Activated CD8-positive, alpha-beta T cell treated with anti-CD3 and anti-CD28 coated beads for 36 hours (primary cell): ENCODE measurements around the gene SELENOP. TPM values are rescaled to one million over a fixed set of nuclear protein-coding genes. Genes with fewer than 3 reads are reported as not detected.

Source experiments
- ATAC-seq: fragments of 200-7000 bp; cut with Tn5 transposase; one replicate; pipeline ENCODE4 v1.10.0; 2021; ENCODE audit warnings: mild to moderate bottlenecking, moderate library complexity
- CTCF ChIA-PET: fragments of 350-600 bp; sonication (Branson Sonifier 250); formaldehyde crosslinking; loops from one replicate; lab custom pipeline; 2021; ENCODE audit warnings: antibody characterized with exemption; lab: Charles Lee
- POLR2A ChIA-PET: fragments of 350-600 bp; sonication (Branson Sonifier 250); formaldehyde crosslinking; loops from one replicate; lab custom pipeline; 2021; ENCODE audit warnings: antibody characterized with exemption; lab: Charles Lee
- DNase-seq: peaks from one replicate; pipeline ENCODE4 v3.0.0-alpha.2; 2020
- H3K27ac Mint-ChIP-seq: one replicate; pipeline ENCODE4 v1.8.0; 2021; ENCODE audit warnings: mild to moderate bottlenecking, mixed read lengths
- H3K27me3 Mint-ChIP-seq: one replicate; pipeline ENCODE4 v1.8.0; 2021; ENCODE audit warnings: mixed read lengths
- H3K36me3 Mint-ChIP-seq: one replicate; pipeline ENCODE4 v1.8.0; 2021; ENCODE audit warnings: low read depth, mixed read lengths
- H3K4me1 Mint-ChIP-seq: one replicate; pipeline ENCODE4 v1.8.0; 2021; ENCODE audit warnings: low read depth, mixed read lengths
- H3K4me3 Mint-ChIP-seq: one replicate; pipeline ENCODE4 v1.8.0; 2021; ENCODE audit warnings: mild to moderate bottlenecking, moderate library complexity, mixed read lengths
- H3K9me3 Mint-ChIP-seq: one replicate; pipeline ENCODE4 v1.8.0; 2021; ENCODE audit warnings: mixed read lengths
- intact Hi-C: fragments of 100-400 bp; cut with micrococcal nuclease; formaldehyde crosslinking; loops from one replicate; pipeline ENCODE4 v1.10.0; 2022
- total RNA-seq, 2 experiments: library from RNA; stranded (reverse); gene quantifications; one replicate each; pipeline ENCODE4 v1.2.3, GENCODE V29; 2021
- TF ChIP-seq, protein P1 (sequence below): fragments of 200-600 bp; IDR thresholded peaks from one replicate; pipeline ENCODE4 v1.8.0; 2022; ENCODE audit warnings: antibody characterized with exemption, mild to moderate bottlenecking

The SELENOP gene, protein sequence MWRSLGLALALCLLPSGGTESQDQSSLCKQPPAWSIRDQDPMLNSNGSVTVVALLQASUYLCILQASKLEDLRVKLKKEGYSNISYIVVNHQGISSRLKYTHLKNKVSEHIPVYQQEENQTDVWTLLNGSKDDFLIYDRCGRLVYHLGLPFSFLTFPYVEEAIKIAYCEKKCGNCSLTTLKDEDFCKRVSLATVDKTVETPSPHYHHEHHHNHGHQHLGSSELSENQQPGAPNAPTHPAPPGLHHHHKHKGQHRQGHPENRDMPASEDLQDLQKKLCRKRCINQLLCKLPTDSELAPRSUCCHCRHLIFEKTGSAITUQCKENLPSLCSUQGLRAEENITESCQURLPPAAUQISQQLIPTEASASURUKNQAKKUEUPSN
- not detected for total RNA-seq

DNA sequence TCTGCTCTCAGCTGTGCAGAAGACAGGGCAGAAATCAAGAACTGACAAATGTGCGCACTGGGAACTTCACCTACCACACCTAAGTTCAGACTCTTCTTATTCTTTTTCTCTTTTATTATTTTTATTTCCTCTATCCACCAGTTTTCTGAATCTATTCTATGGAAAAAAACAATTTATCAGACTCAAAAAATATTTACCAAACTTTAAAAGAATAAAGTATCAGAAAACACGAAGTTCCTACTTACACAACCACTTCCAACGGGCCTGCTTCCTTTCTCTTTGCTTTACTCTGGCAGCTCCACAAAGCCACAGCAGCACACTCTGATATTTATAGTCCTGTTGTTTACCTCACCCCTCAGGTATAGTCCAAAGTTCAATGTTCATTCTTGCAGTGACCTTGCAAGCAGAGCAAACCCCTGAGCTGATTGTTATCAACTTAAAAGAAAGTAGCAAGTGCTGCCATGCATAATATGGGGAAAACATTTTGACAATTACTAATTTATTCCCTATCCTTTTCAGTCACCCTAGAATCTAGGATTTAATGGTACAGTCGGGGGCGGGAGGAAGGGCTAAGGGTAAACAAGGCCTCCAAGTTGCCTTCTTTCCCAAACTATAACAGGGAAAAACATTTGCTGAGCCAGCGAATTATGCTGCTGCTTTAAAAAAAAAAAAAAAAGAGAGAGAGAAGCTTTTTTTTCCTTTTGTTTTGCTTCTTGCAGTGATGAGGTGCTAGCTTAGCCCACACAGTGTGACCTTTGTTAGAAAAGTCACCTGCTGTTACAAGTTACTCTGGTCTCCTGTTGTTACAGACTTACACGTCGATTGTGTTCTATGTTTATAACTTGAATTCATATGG, at the start of gene SELENOP:
TSS of gene SELENOP (minus strand) at position 302 of the 856 bp plus-strand sequence. CDS start 3,539 bp downstream, outside the sequence.
- peaks cover 3% of the 10 kb centered on the region for H3K4me1 Mint-ChIP-seq
- ChIA-PET POLR2A (no interaction called here), CTCF (interaction anchor here (0.8 kb wide), 1 partner anchor 78 kb away, joined by 3 read pairs; no protein-coding TSS in a partner anchor)
- intact Hi-C loops = no loop called here
- H3K4me3 Mint-ChIP-seq = no peak within 1 kb of the TSS
- no peak for ATAC-seq
- H3K9me3 Mint-ChIP-seq = no peaks in the 10 kb centered on the region
- no peak for DNase-seq
- TF ChIP-seq, protein P1, sequence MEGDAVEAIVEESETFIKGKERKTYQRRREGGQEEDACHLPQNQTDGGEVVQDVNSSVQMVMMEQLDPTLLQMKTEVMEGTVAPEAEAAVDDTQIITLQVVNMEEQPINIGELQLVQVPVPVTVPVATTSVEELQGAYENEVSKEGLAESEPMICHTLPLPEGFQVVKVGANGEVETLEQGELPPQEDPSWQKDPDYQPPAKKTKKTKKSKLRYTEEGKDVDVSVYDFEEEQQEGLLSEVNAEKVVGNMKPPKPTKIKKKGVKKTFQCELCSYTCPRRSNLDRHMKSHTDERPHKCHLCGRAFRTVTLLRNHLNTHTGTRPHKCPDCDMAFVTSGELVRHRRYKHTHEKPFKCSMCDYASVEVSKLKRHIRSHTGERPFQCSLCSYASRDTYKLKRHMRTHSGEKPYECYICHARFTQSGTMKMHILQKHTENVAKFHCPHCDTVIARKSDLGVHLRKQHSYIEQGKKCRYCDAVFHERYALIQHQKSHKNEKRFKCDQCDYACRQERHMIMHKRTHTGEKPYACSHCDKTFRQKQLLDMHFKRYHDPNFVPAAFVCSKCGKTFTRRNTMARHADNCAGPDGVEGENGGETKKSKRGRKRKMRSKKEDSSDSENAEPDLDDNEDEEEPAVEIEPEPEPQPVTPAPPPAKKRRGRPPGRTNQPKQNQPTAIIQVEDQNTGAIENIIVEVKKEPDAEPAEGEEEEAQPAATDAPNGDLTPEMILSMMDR = no peak
- H3K36me3 Mint-ChIP-seq = no peaks in the 10 kb centered on the region
- no peaks in the 10 kb centered on the region for H3K27me3 Mint-ChIP-seq
- H3K27ac Mint-ChIP-seq = no peak within 1 kb of the TSS

DNA sequence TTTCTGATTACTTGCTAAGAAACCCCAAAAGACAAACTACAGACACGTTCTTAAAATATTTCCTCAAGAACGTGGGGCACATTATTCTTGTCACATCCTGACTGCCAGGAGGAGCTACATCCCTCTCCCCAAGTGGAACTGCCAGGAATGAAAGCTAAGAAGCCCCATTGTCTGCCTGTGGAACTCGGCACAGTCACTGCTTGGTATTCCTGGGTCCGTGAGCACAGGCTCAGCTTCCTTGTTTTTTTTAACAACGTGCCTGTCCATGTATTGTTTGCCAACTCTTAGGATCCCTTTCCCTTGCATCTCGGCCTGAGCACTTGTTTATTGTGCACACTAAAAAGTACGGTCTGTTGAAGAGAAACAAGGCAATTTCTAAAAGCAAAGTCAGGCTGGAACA, 47.0 kb upstream of the SELENOP start:
- H3K4me3 Mint-ChIP-seq = no peak overlapping the region
- CTCF ChIA-PET = interaction anchor here (1.4 kb wide), 1 partner anchor 11 kb away, joined by 4 read pairs; no protein-coding TSS in a partner anchor

DNA sequence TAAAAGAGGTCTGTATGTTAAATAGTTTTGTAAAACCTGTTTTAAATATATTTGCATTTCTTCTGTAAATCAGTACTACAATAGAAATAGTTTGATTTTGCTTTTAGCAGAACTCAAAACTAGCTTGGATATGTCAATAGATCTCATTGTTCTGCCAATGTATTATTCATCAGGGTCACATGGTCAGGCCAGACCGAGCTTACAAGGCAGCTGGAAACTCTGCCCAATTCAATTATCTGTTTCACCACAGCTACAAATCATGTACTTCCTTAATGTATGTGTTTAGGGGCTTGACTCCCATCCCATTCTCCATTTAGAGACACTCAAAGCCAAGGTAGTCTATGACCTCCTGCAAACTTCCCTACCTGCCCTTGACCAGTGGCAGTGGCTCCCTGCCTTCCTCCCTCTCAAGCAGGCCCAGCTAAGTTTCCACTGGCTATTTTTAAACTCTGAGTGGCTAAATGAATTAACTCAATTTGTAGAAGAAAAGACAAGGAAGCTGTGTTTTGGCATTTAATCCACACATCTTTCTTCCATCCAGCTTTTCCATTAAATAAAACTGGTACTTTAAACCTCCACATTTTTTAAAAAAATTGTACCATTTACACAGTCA, 46.4 kb upstream of the SELENOP start:
- H3K36me3 Mint-ChIP-seq = no peaks in the 10 kb centered on the region
- H3K27ac Mint-ChIP-seq = no peak overlapping the region
- POLR2A ChIA-PET = interaction anchor here (0.6 kb wide), 1 partner anchor 1878 kb away, joined by 6 read pairs; no protein-coding TSS in a partner anchor
- H3K27me3 Mint-ChIP-seq = peaks cover 20% of the 10 kb centered on the region
- TF ChIP-seq, protein P1 = no peak
- ATAC-seq = no peak
- H3K4me3 Mint-ChIP-seq = no peak overlapping the region
- H3K9me3 Mint-ChIP-seq = no peaks in the 10 kb centered on the region
- intact Hi-C loops = no loop called here
- no peaks in the 10 kb centered on the region for H3K4me1 Mint-ChIP-seq
- CTCF ChIA-PET = interaction anchor here (1.4 kb wide), 1 partner anchor 12 kb away, joined by 4 read pairs; no protein-coding TSS in a partner anchor
- no peak for DNase-seq

More for the DNA sequence above, 47.0 kb upstream of the SELENOP start:
- ATAC-seq (no peak), DNase-seq (no peak)
- H3K27ac Mint-ChIP-seq = no peak overlapping the region
- no peaks in the 10 kb centered on the region for H3K9me3 Mint-ChIP-seq
- H3K27me3 Mint-ChIP-seq = peaks cover 20% of the 10 kb centered on the region
- TF ChIP-seq, protein P1 = no peak
- H3K4me1 Mint-ChIP-seq = no peaks in the 10 kb centered on the region
- intact Hi-C loops = no loop called here
- POLR2A ChIA-PET = interaction anchor here (0.6 kb wide), 1 partner anchor 1878 kb away, joined by 6 read pairs; no protein-coding TSS in a partner anchor
- H3K36me3 Mint-ChIP-seq = no peaks in the 10 kb centered on the region

DNA sequence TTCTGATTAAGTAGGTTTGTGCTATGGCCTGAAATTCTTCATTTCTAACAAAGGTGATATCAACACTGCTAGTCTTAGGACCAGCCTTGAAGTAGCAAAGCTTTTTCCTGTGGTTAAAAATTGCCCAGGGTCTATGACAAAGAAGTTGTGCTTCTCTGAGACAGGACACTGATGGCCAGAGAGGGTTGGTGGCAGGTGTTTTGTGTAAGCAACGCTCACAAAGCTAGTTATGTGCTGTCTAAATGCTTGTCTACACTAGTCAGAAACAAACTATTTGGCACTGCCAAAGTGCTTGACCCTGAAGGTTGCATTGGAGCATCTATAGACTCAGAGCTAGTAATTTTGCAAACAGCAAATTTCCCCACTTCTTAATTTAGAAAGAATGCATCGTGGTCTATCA, 44.1 kb upstream of the SELENOP start:
- Mint-ChIP-seq H3K4me3 (no peak overlapping the region), H3K4me1 (no peaks in the 10 kb centered on the region), H3K27ac (no peak overlapping the region), H3K27me3 (peaks cover 10% of the 10 kb centered on the region), H3K36me3 (no peaks in the 10 kb centered on the region), H3K9me3 (no peaks in the 10 kb centered on the region)
- ChIA-PET POLR2A (no interaction called here), CTCF (interaction anchor here (1.6 kb wide), 1 partner anchor 53 kb away, joined by 4 read pairs; no protein-coding TSS in a partner anchor)
- intact Hi-C loops = no loop called here
- DNase-seq (no peak), ATAC-seq (no peak)
- TF ChIP-seq, protein P1 = no peak
